HepG2 (cell line): Measurements from ENCODE around the gene CCN6. TPM values are rescaled to one million over a fixed set of nuclear protein-coding genes. Genes with fewer than 3 reads are reported as not detected.

Experiments used
- ATAC-seq: fragments of 200-7000 bp; cut with Tn5 transposase; 3 replicates; pipeline ENCODE4 v1.9.1; 2020; ENCODE audit warnings: mild to moderate bottlenecking, moderate library complexity
- BruUV-seq: library from RNA; stranded (reverse); fragments of 400-500 nt; replicated peaks from 2 replicates; lab custom pipeline; 2021; lab: Mats Ljungman, UMichigan
- CTCF ChIA-PET: fragments of 300-600 bp; formaldehyde crosslinking; extraction: SDS; loops from one replicate; lab custom pipeline; 2021; ENCODE audit warnings: low total read pairs, inconsistent platforms, low intra/inter-chr PET ratio; lab: Yijun Ruan, JAX
- POLR2A ChIA-PET: fragments of 350-600 bp; sonication (Branson Sonifier 250); formaldehyde crosslinking; loops from one replicate; lab custom pipeline; 2020; ENCODE audit warnings: antibody characterized with exemption, inconsistent platforms; lab: Yijun Ruan, JAX
- DNase-seq: peaks from one replicate; pipeline ENCODE4 v3.0.0-alpha.2; 2015; ENCODE audit warnings: low spot score
- FAIRE-seq: peaks from 3 replicates; lab custom pipeline; 2011; peaks lifted over from hg19 to GRCh38; lab: Jason Lieb, UNC
- H2AFZ ChIP-seq: one replicate; pipeline ENCODE4 v1.6.1; 2011; ENCODE audit warnings: low read length, inconsistent platforms
- H3K27ac ChIP-seq: fragments of 300-600 bp; 3 replicates; pipeline ENCODE4 v1.8.0; 2011; ENCODE audit warnings: mixed run types, mild to moderate bottlenecking, mixed read lengths, low read length, inconsistent platforms; ENCODE audit not compliant: insufficient read depth; ENCODE audit errors: extremely low read length
- H3K27me3 ChIP-seq, 2 experiments: fragments of 200-600 bp in 1 of 2; 2 replicates in 1 of 2; 3 replicates in 1 of 2; pipeline versions ENCODE4 v1.6.0 to v1.8.0; 2011; ENCODE audit warnings: low read length in 2 of 2, mild to moderate bottlenecking in 2 of 2, moderate library complexity in 2 of 2, inconsistent platforms in 1 of 2; ENCODE audit not compliant: insufficient read depth in 2 of 2, control insufficient read depth in 1 of 2
- H3K36me3 ChIP-seq, 2 experiments: fragments of 200-600 bp in 1 of 2; replicated peaks in 1 of 2; 2 replicates in 1 of 2; 3 replicates in 1 of 2; pipeline versions ENCODE4 v1.5.1 to v1.8.0; 2011; ENCODE audit warnings: low read length in 2 of 2, inconsistent platforms in 1 of 2; ENCODE audit not compliant: insufficient read depth in 2 of 2, control insufficient read depth in 1 of 2
- H3K4me1 ChIP-seq: 2 replicates; pipeline ENCODE4 v1.5.1; 2012; ENCODE audit warnings: low read length, inconsistent platforms; ENCODE audit not compliant: insufficient read depth
- H3K4me2 ChIP-seq: 2 replicates; pipeline ENCODE4 v1.6.0; 2011; ENCODE audit warnings: low read depth, low read length, inconsistent platforms
- H3K4me3 ChIP-seq, 3 experiments: fragments of 200-600 bp in 1 of 3; sonication (generic), shearing (Covaris generic) in 1 of 3; replicated peaks in 1 of 3; 2 replicates each; pipeline ENCODE4 v1.5.1; 2011 to 2016; ENCODE audit warnings: low read length in 3 of 3, inconsistent platforms in 2 of 3, low read depth in 2 of 3, mild to moderate bottlenecking in 2 of 3, control low read depth in 1 of 3, mixed read lengths in 1 of 3; ENCODE audit not compliant: insufficient read depth in 1 of 3
- H3K79me2 ChIP-seq: one replicate; pipeline ENCODE4 v1.6.1; 2011; ENCODE audit warnings: low read length, inconsistent platforms; ENCODE audit not compliant: insufficient read depth
- H3K9ac ChIP-seq: 2 replicates; pipeline ENCODE4 v1.6.0; 2011; ENCODE audit warnings: mild to moderate bottlenecking, low read depth, low read length, inconsistent platforms; ENCODE audit not compliant: insufficient read depth
- H3K9me3 ChIP-seq: 2 replicates; pipeline ENCODE4 v1.5.1; 2012; ENCODE audit warnings: mild to moderate bottlenecking, low read length
- H4K20me1 ChIP-seq: 2 replicates; pipeline ENCODE4 v1.6.0; 2011; ENCODE audit warnings: inconsistent platforms, mild to moderate bottlenecking, low read length, moderate library complexity; ENCODE audit not compliant: insufficient read depth
- RELA ChIP-seq: sonication (generic); formaldehyde crosslinking; IDR thresholded peaks from 2 replicates; pipeline ENCODE4 v1.4.0; 2020; ENCODE audit warnings: missing genetic modification reagents
- THAP9 ChIP-seq: sonication (generic); formaldehyde crosslinking; IDR thresholded peaks from 2 replicates; pipeline ENCODE4; 2020; ENCODE audit warnings: missing genetic modification reagents, mild to moderate bottlenecking, borderline replicate concordance
- ZFP41 ChIP-seq: sonication (generic); formaldehyde crosslinking; IDR thresholded peaks from 2 replicates; pipeline ENCODE4 v1.4.0; 2020; ENCODE audit warnings: mild to moderate bottlenecking, missing genetic modification reagents, borderline replicate concordance
- ZNF704 ChIP-seq: sonication (generic); formaldehyde crosslinking; IDR thresholded peaks from 2 replicates; pipeline ENCODE4 v1.8.1; 2023; ENCODE audit warnings: mild to moderate bottlenecking, inconsistent platforms, moderate library complexity, missing genetic modification reagents, borderline replicate concordance
- ZNF816 ChIP-seq: sonication (generic); formaldehyde crosslinking; IDR thresholded peaks from 2 replicates; pipeline ENCODE4 v1.8.0; 2022; ENCODE audit warnings: missing genetic modification reagents, mild to moderate bottlenecking, borderline replicate concordance
- WGBS: methylation state at CpG from one replicate; pipeline ENCODE4 v1.1.6; 2017; ENCODE audit warnings: low lambda C conversion rate; 5-methylcytosine and 5-hydroxymethylcytosine counted together
- in situ Hi-C: cut with HindIII; loops from 2 replicates; pipeline ENCODE4 v1.10.0; 2017; ENCODE audit warnings: low pct_unique_long_range_greater_than_20kb; ENCODE audit not compliant: extremely low pct_ligation_motif_present
- intact Hi-C: fragments of 100-400 bp; cut with micrococcal nuclease; formaldehyde crosslinking; loops from one replicate; pipeline ENCODE4 v1.10.0; 2022; ENCODE audit not compliant: unreplicated experiment
- polyA plus RNA-seq, 8 experiments: library from polyadenylated mRNA; depleted of rRNA in 3 of 8; stranded (reverse) in 7 of 8; unstranded in 1 of 8; fragments of >200 nt; fragmentation: Illumina TruSeq in 4 of 8; extraction: Trizol in 4 of 8; gene quantifications; 2 replicates each; pipeline versions ENCODE4 v1.2.1 to v1.2.3, GENCODE V29; 2011 to 2016; ENCODE audit warnings: low read depth in 4 of 8, missing spikeins in 1 of 8, mixed read lengths in 1 of 8; ENCODE audit not compliant: insufficient read depth in 1 of 8
- total RNA-seq, 5 experiments: library from RNA; depleted of rRNA; stranded (reverse); fragments of >200 nt; fragmentation: Illumina TruSeq; extraction: Trizol; gene quantifications; 2 replicates each; pipeline ENCODE4 v1.2.3, GENCODE V29; 2016; ENCODE audit warnings: low read depth in 1 of 5
- TF ChIP-seq, protein P1 (sequence below): sonication (generic); formaldehyde crosslinking; IDR thresholded peaks from 2 replicates; pipeline ENCODE4 v1.5.0; 2020; ENCODE audit warnings: mild to moderate bottlenecking, missing genetic modification reagents, borderline replicate concordance
- TF ChIP-seq, protein P2 (sequence below): sonication (generic); formaldehyde crosslinking; IDR thresholded peaks from 2 replicates; pipeline ENCODE4 v1.4.0; 2020; ENCODE audit warnings: mild to moderate bottlenecking, missing genetic modification reagents

Gene CCN6
- total and polyA plus RNA-seq, 2 of the 13 experiments (the other 11 are each of a cell fraction or from before 2014, with no cell fraction given): not detected

- Histone ChIP-seq H3K4me2 (peak overlapping the region; percentile 37; the same call in 1 of the 2 replicates), H3K9ac (no peak overlapping the region), H3K36me3 (no peaks in the 10 kb centered on the region), H4K20me1 (no peaks in the 10 kb centered on the region), H3K27me3 (peaks cover 0 to 6% of the 10 kb centered on the region in 2 experiments; a peak in 2 of 5 replicates), H3K9me3 (no peaks in the 10 kb centered on the region), H3K79me2 (no peaks in the 10 kb centered on the region), H3K4me3 (no peak overlapping the region), H2AFZ (no peak overlapping the region), H3K4me1 (peaks cover 17% of the 10 kb centered on the region; the same call in 1 of the 2 replicates), H3K27ac (no peak overlapping the region)
- TF ChIP-seq THAP9 (no peak), ZFP41 (CRISPR knock-in tag) (no peak), ZNF704 (CRISPR knock-in tag) (no peak), ZNF816 (no peak), RELA (CRISPR knock-in tag) (no peak)
- TF ChIP-seq, protein P1, sequence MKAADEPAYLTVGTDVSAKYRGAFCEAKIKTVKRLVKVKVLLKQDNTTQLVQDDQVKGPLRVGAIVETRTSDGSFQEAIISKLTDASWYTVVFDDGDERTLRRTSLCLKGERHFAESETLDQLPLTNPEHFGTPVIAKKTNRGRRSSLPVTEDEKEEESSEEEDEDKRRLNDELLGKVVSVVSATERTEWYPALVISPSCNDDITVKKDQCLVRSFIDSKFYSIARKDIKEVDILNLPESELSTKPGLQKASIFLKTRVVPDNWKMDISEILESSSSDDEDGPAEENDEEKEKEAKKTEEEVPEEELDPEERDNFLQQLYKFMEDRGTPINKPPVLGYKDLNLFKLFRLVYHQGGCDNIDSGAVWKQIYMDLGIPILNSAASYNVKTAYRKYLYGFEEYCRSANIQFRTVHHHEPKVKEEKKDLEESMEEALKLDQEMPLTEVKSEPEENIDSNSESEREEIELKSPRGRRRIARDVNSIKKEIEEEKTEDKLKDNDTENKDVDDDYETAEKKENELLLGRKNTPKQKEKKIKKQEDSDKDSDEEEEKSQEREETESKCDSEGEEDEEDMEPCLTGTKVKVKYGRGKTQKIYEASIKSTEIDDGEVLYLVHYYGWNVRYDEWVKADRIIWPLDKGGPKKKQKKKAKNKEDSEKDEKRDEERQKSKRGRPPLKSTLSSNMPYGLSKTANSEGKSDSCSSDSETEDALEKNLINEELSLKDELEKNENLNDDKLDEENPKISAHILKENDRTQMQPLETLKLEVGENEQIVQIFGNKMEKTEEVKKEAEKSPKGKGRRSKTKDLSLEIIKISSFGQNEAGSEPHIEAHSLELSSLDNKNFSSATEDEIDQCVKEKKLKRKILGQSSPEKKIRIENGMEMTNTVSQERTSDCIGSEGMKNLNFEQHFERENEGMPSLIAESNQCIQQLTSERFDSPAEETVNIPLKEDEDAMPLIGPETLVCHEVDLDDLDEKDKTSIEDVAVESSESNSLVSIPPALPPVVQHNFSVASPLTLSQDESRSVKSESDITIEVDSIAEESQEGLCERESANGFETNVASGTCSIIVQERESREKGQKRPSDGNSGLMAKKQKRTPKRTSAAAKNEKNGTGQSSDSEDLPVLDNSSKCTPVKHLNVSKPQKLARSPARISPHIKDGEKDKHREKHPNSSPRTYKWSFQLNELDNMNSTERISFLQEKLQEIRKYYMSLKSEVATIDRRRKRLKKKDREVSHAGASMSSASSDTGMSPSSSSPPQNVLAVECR (CRISPR knock-in tag): no peak
- TF ChIP-seq, protein P2, sequence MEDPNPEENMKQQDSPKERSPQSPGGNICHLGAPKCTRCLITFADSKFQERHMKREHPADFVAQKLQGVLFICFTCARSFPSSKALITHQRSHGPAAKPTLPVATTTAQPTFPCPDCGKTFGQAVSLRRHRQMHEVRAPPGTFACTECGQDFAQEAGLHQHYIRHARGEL: no peak
- intact Hi-C loops: no loop called here
- in situ Hi-C loops: no loop called here
- DNase-seq (no peak), ATAC-seq (no peak), FAIRE-seq (no peak)
- POLR2A ChIA-PET: no interaction called here
- BruUV-seq: no TSS peak
- 29% methylated on average over 3 of the region's 3 CpGs for WGBS
- CTCF ChIA-PET: no interaction called here
Measured at GRCh38 chr6:112007805-112008204, 46.1 kb upstream of the CCN6 start.
